GM18951 (cell line): ENCODE data around the gene SERAC1.

ENCODE experiments used
- POLR2A ChIP-seq: IDR thresholded peaks from 4 replicates; pipeline ENCODE4 v1.6.1; 2011; ENCODE audit warnings: mild to moderate bottlenecking; ENCODE audit not compliant: insufficient read length, insufficient read depth; ENCODE audit errors: extremely low read depth
- in situ Hi-C: fragments of 300-500 bp; cut with MboI; formaldehyde crosslinking; loops from one replicate; pipeline ENCODE4 v1.12.0; 2022; ENCODE audit warnings: low sequenced_read_pairs, mixed read lengths, inconsistent platforms; ENCODE audit not compliant: unreplicated experiment

SERAC1 gene

DNA sequence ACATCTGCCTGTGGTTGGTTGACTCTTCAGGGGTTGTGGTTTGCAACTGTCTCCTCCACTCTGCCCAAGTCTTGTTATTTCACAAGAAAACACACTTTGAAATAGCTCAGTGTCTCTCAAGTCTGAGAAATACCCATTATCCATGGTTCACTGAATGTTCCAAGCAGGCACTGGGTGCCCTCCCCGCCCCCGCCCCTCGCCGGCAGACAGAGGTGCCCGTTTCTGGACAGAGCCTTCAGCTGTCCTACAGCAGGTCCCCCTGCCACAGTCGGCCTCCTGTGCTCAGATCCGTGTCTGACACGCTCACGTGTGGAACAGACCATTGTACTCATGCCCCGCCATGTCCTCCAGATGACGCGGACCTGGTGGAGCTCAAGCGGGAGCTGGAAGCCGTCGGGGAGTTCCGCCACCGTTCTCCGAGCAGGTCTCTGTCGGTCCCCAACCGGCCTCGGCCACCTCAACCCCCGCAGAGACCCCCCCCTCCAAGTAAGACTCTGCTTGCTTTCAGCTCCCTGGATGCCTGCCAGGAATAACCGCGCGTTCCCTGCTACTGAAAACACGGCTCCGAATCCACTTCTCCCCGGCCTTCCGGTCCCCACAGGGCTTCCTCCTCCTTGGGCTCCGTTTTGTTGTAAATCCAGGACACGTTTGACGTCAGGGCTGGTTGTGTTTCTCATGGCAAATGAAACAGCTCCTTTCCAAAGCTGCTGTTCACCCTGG, 81.4 kb downstream of the SERAC1 start:
- no peak for TF ChIP-seq POLR2A
- in situ Hi-C loops = no loop called here

DNA sequence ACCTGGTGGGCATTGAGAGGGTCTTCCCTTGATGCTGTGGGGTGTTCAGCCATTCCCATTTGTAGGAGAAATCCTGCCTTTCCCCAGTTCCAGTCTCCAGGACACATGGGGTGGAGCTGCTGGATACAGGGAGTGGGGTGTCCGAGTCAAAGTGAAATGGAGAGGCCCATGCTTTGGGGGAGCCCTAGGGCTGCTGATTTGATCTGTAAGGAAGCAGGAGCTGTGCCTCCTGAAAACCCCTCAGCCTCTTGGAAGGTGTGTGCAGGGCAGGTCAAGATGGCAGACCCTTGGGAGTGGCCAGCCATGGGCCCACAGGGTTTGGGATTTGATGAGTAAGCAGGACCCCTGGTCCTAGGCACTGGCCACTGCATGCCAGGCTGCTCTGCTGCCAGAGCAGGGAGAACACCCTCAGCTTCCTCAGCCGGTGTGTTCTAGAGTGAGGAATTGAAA, 82.0 kb downstream of the SERAC1 start:
- in situ Hi-C loops = no loop called here

DNA sequence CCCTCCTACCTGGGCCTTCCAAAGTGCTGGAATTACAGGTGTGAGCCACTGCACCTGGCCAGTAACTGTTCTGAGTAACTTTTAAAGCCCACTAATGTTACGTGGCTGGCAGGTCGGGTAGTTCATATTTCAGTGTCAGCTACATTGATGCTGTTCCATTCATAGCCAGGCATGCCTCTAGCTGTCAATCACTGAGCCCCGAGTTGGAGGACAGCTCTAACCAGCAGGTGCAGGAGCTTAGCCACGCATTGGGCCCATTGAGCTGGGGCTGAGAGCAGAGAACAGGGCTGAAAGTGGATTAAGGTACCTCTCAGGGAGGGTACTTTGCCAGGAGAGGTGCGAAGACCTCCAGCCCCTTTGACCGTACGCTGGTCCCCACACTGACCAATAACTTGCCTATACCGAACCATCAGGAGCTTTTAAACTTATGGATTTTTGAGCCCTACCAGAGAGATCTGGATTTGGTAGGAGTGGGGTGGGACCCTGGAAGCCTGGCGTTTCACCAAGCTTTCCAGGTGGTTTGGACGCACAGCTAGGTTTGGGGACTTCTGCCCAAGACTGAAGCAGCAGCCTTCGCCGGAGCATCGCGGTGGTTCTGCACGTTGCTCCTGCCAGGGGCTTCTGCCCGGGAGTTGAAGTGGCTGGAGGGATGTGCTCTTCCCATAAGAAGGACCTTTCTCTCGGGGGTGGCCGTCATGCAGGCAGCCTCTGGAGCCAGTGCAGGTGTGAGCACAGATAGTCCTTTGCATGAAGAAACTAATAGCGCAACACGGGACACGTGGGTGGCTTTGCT, 82.6 kb downstream of the SERAC1 start:
- in situ Hi-C loops = no loop called here
- no peak for TF ChIP-seq POLR2A

More for the DNA sequence above, 82.0 kb downstream of the SERAC1 start:
- no peak for TF ChIP-seq POLR2A

DNA sequence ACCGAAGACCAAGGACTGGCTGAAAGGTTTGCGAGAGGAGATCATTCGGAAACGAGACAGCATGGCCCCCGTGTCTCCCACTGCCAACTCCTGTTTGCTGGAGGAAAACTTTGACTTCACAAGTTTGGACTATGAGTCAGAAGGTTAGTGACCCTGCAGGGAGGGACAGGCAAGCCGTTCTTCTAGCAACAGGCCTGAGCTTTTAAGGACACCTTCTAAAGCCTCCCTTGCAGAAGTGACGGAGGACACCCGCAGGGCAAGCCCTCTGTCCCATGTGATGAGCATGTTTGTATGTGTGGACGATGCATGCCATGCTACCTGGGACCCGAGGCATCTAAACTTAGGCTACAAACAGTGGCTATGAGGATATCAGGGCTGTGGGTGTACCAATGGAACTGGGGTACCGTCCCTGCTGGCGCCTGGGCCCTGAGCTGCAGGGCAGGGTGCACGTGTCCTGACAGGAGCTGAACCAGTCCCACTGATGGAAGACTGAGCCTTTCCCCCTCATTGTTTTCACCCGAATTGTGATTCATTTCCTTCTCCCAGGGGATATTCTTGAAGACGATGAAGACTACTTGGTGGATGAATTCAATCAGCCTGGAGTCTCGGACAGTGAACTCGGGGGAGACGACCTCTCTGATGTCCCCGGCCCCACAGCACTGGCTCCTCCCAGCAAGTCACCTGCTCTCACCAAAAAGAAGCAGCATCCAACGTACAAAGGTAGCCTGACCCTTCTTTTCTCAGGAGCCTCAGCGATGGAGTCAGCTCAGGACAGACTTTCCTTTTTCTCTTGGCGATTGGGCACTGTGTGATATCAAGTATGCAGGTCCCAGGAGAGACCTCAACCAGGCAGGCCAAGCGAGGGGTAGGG, 84.4 kb downstream of the SERAC1 start:
- in situ Hi-C loops = no loop called here
- TF ChIP-seq POLR2A = no peak

DNA sequence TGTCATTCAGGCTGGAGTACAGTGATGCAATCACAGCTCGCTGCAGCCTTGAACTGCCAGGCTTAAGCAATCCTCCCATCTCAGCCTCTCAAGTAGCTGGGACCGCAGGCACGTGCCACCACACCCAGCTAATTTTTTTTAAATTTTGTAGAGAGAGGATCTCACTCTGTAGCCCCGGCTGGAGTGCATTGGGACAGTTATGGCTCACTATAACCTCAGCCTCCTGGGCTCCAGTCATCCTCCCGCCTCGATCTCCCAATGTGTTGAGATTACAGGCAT, 86.5 kb downstream of the SERAC1 start:
- in situ Hi-C loops = no loop called here
- TF ChIP-seq POLR2A = no peak

DNA sequence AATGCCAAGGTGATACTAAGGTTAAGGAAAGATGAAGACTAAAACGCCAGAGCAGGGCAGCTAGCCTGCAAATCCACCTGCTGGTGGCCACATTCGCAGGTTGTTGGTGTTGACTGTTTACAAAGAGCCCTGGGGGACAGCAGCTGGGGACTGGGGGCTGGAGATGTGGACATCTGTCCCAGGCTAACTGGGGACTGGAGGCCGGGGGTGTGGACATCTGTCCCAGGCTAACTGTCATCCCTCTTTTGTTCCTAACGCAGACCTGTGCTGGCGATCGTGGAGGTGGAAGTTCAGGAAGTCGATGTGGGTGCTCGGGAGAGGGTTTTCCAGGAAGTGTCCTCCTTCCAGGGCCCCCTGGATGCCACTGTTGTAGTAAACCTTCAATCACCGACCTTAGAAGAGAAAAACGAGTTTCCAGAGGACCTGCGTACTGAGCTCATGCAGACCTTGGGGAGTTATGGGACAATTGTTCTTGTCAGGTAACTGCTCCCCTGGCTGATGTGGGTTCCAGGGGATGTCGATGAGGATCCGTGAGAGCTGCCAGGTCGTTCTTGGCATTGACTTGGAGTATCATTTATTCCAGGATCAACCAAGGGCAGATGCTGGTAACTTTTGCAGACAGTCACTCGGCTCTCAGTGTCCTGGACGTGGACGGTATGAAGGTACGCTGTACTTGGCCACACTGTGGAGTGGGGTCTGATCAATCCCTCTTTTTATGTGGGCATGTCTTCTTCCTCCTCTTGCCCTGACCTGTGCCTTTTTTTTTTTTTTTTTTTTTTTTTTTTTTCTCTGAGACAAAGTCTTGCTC, 87.0 kb downstream of the SERAC1 start:
- in situ Hi-C loops = no loop called here
- no peak for TF ChIP-seq POLR2A

DNA sequence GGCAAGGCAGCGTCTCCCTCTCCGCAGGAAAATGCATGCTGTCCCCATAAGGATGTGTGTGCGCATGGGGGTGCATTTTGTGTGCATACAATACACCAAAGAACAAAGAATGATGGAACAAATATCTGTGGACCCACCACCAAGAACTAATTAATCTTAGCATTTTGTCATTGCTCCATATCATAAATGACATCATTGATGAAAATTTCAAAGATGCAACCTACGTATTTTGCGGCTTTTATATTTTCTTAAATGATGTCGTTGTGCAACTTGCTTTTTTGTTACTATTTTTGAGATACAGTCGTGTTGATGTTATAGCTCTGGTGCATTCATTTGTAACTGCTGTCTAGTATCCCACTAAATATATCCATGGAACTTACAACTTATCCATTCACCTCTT, 89.7 kb downstream of the SERAC1 start:
- in situ Hi-C loops = no loop called here
- no peak for TF ChIP-seq POLR2A

DNA sequence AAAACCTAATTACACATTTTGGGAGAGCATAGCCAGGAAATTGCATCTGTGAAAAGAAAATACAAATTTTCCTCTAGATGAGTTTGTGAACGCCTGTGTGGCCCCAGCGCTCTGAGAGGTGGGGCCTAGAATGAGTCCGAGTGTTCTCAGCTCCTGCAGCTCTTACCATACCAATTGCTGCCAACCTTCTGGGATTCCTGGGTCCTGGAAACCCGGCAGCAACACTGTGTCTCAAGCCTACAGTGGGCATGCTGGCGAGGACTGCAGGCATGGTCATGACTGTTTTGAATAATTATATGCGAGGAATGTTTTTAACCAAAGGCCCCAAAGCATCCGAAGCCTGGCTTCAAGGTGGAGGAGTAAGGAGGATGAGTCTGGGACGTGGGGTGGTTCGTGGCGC, 90.4 kb downstream of the SERAC1 start:
- in situ Hi-C loops = no loop called here
- TF ChIP-seq POLR2A = no peak

DNA sequence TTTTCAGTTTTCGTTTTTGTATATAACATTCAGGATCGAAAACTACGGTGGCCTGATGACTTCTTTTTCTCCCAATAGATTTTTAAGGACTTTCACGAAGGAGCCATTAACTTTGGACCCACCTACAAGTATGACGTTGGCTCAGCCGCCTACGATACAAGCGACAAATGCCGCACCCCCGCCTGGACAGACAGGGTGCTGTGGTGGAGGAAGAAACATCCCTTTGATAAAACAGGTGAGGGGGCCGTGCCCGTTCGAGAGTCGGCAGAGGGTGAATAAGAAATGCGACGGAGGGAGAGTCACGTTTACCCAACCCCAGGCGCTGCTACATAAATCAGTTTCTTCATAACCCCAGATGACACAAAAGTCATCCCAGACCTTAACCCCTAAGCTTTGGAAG, 91.5 kb downstream of the SERAC1 start:
- in situ Hi-C loops = no loop called here
- TF ChIP-seq POLR2A = no peak

DNA sequence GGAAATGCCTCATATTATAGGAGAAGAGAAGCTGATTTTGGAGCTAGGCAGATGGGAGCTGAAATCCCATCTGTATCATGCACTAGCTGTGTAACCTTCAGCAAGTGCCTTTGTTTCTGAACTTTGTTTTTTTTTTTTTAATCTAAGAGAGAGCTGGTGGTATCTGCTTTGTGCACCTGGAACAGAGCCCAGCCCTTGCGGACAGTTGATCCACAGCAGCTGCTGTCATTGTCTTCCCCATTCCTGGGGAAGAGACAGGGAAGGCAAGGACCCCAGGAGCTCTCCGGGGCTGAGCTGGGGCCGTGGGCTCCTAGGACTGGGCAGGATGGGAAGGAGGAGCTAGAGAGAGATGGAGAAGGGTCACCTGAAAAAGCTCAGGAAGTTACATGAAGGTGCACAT, 94.3 kb downstream of the SERAC1 start:
- in situ Hi-C loops = no loop called here
- TF ChIP-seq POLR2A = no peak

DNA sequence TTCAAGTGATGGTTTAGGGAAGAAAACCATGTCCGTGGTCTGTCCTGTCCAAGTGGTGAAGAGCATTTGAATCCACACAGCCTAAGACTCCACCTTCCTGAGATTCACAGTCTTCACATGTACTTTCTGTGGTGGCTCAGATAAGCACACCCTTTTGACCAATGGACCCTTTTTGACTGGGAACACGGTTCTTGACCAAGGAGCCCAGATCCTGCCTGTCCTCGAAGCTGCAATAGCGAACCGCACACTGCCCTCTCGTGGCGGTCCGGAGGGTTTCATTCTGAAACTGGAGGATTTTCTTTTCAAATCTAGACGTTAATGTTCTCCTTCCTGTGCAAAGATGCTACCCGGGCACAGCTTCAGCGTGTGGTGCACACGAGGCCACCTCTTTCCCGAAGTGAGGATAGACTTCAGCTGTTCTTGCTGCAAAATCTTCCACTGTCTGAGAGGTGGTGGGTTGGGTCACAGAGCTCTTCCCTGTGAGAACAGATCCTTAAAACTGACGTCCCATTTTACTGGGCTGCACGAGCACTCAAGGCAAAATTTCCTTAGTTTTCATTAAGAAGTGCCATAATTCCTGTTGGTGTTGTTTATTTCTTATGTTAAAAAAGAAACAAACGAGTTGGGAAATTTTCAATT, 95.9 kb downstream of the SERAC1 start:
- in situ Hi-C loops = no loop called here
- TF ChIP-seq POLR2A = no peak
